Gastroesophageal sphincter (tissue), 4 donors: ENCODE measurements around the gene MRGPRX3. TPM values are rescaled to one million over a fixed set of nuclear protein-coding genes. Genes with fewer than 3 reads are reported as not detected.

Source experiments
- small RNA-seq, 4 donors: library from RNA; depleted of rRNA; stranded (forward); fragments of <200 nt; gene quantifications; one replicate each; pipeline ENCODE3, GENCODE V24; 2016
- total RNA-seq, 4 donors: library from RNA; depleted of rRNA; stranded (reverse); fragments of >200 nt; gene quantifications; one replicate each; pipeline ENCODE4 v1.1.0, GENCODE V29; 2016

The MRGPRX3 gene
- total RNA-seq, 4 donors from 2014 or later = 0.31 TPM; not detected in 3

Small RNA genes within 50 kb of the gene (small RNA-seq; reads per million reads assigned to genes)
- 0 reads per million in 4 donors for gene HIGD1AP5

Other genes starting within 250 kb of the MRGPRX3 start
- 10 to 100 TPM; 35.5 to 42.5 (median 36.3) TPM for gene SERGEF, start 119.5 kb upstream of the MRGPRX3 start, total RNA-seq
- under 1 TPM in 3 of 4 donors, not detected in 1; 0.13 to 0.47 (median 0.27) TPM for gene TPH1, start 86.3 kb upstream of the MRGPRX3 start, total RNA-seq
- 10 to 100 TPM; 11.3 to 21.5 (median 14.4) TPM for gene SAAL1, start 26.5 kb upstream of the MRGPRX3 start, total RNA-seq
- gene MRGPRX4, start 40.3 kb downstream of the MRGPRX3 start, total RNA-seq = not detected
- 1 to 10 TPM in 1 of 4 donors, not detected in 3; 1.5 TPM for gene SAA4, start 104.2 kb downstream of the MRGPRX3 start, total RNA-seq
- gene SAA2, start 116.1 kb downstream of the MRGPRX3 start, total RNA-seq = 10 to 100 TPM in 2 of 4 donors, not detected in 2; 18.6 to 36.5 TPM
- gene SAA1, start 133.7 kb downstream of the MRGPRX3 start, total RNA-seq = 10 to 100 TPM in 2 of 4 donors, 1 to 10 TPM in 1, not detected in 1; 3.6 to 71.7 (median 32.3) TPM
- gene HPS5, start 189.6 kb downstream of the MRGPRX3 start, total RNA-seq = 10 to 100 TPM; 13.5 to 37.3 (median 20.2) TPM
- gene GTF2H1, start 190.0 kb downstream of the MRGPRX3 start, total RNA-seq = 10 to 100 TPM; 47.3 to 61.8 (median 57.4) TPM